HEK293 (cell line): ENCODE data around the gene PHACTR2.
"Not testable (repeated sequence)": the region's sequence is repeated elsewhere in the genome, so short reads cannot be mapped to it uniquely, and the experiment has no call there.

Experiments used
- CTCF ChIA-PET: fragments of 350-600 bp; formaldehyde crosslinking; extraction: SDS; loops from one replicate; lab custom pipeline; 2021; ENCODE audit warnings: antibody characterized with exemption; lab: Yijun Ruan, JAX
- POLR2A ChIA-PET: fragments of 300-600 bp; formaldehyde crosslinking; extraction: SDS; loops from one replicate; lab custom pipeline; 2020; ENCODE audit warnings: antibody characterized with exemption, inconsistent platforms; lab: Yijun Ruan, JAX
- H3K27ac ChIP-seq: fragments of 200-500 bp; sonication (Bioruptor generic); 2 replicates; pipeline ENCODE4 v1.5.1; 2014; ENCODE audit warnings: low read depth, low read length, control low read depth, inconsistent platforms; ENCODE audit errors: extremely low read depth
- H3K36me3 ChIP-seq, 2 experiments: fragments of 200-500 bp in 1 of 2; sonication (Bioruptor generic) in 1 of 2; 1 replicate in 1 of 2; 2 replicates in 1 of 2; pipeline ENCODE4 v1.5.1; 2014 to 2017; ENCODE audit warnings: inconsistent platforms in 2 of 2, low read length in 2 of 2; ENCODE audit not compliant: control insufficient read depth in 2 of 2, insufficient read depth in 1 of 2
- H3K4me1 ChIP-seq: fragments of 200-500 bp; sonication (Bioruptor generic); 2 replicates; pipeline ENCODE4 v1.5.1; 2014; ENCODE audit warnings: mild to moderate bottlenecking, low read length, inconsistent platforms; ENCODE audit not compliant: control insufficient read depth, insufficient read depth
- H3K4me3 ChIP-seq: 2 replicates; pipeline ENCODE4 v1.5.1; 2011; ENCODE audit warnings: low read depth, mild to moderate bottlenecking, control low read depth, low read length, moderate library complexity
- H3K9me3 ChIP-seq: fragments of 200-500 bp; sonication (Bioruptor generic); 2 replicates; pipeline ENCODE4 v1.5.1; 2014; ENCODE audit warnings: low read depth, low read length, inconsistent platforms; ENCODE audit not compliant: control insufficient read depth, insufficient read depth
- SCRT2 ChIP-seq: fragments of 450-650 bp; formaldehyde crosslinking; IDR thresholded peaks from 2 replicates; pipeline ENCODE4 v1.5.1; 2016; ENCODE audit warnings: missing biosample characterization, missing genetic modification characterization
- ZFP3 ChIP-seq: fragments of 450-650 bp; formaldehyde crosslinking; IDR thresholded peaks from 2 replicates; pipeline ENCODE4 v1.5.1; 2016; ENCODE audit warnings: low read depth, missing biosample characterization, missing genetic modification characterization
- ZNF10 ChIP-seq: fragments of 450-650 bp; formaldehyde crosslinking; IDR thresholded peaks from 2 replicates; pipeline ENCODE4 v1.5.1; 2017; ENCODE audit warnings: missing biosample characterization, missing genetic modification characterization
- ZNF157 ChIP-seq: fragments of 450-650 bp; formaldehyde crosslinking; IDR thresholded peaks from 2 replicates; pipeline ENCODE4 v1.5.1; 2016; ENCODE audit warnings: missing biosample characterization, missing genetic modification characterization
- TF ChIP-seq, protein P1 (sequence below): fragments of 450-650 bp; IDR thresholded peaks from 2 replicates; pipeline ENCODE4 v1.5.1; 2018; ENCODE audit warnings: missing biosample characterization, mild to moderate bottlenecking, missing genetic modification characterization
- TF ChIP-seq, protein P2 (sequence below): fragments of 450-650 bp; formaldehyde crosslinking; IDR thresholded peaks from 2 replicates; pipeline ENCODE4 v1.5.1; 2016; ENCODE audit warnings: missing biosample characterization, missing genetic modification characterization
- TF ChIP-seq, protein P3 (sequence below): fragments of 450-650 bp; formaldehyde crosslinking; IDR thresholded peaks from 2 replicates; pipeline ENCODE4 v1.5.1; 2016; ENCODE audit warnings: missing biosample characterization, missing genetic modification characterization, low read depth

PHACTR2 gene

DNA sequence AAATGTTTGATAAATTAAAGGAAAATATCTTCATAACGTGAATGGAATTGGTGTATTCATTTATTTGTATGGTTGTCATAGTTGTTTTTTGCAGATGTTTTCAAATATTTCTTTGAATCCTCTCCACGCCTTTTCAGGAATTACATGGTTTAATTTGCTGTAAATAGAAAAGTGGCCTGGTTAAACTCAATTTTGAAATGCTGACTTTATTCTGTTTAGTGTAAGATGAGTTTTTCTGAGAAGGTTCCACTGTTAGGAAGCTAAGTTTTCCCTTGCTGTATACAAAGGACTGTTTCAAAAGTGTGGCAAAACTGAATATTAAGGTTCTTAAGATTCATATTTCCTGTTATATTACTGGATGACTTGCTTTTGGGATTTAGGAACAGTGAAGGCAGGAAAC lies 186.0 kb downstream of the PHACTR2 start:
- CTCF ChIA-PET = interaction anchor here (0.5 kb wide), 1 partner anchor 125 kb away, joined by 5 read pairs; no protein-coding TSS in a partner anchor
- POLR2A ChIA-PET = no interaction called here
- TF ChIP-seq, protein P1, sequence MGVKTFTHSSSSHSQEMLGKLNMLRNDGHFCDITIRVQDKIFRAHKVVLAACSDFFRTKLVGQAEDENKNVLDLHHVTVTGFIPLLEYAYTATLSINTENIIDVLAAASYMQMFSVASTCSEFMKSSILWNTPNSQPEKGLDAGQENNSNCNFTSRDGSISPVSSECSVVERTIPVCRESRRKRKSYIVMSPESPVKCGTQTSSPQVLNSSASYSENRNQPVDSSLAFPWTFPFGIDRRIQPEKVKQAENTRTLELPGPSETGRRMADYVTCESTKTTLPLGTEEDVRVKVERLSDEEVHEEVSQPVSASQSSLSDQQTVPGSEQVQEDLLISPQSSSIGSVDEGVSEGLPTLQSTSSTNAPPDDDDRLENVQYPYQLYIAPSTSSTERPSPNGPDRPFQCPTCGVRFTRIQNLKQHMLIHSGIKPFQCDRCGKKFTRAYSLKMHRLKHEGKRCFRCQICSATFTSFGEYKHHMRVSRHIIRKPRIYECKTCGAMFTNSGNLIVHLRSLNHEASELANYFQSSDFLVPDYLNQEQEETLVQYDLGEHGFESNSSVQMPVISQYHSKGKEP = no peak
- TF ChIP-seq, protein P2, sequence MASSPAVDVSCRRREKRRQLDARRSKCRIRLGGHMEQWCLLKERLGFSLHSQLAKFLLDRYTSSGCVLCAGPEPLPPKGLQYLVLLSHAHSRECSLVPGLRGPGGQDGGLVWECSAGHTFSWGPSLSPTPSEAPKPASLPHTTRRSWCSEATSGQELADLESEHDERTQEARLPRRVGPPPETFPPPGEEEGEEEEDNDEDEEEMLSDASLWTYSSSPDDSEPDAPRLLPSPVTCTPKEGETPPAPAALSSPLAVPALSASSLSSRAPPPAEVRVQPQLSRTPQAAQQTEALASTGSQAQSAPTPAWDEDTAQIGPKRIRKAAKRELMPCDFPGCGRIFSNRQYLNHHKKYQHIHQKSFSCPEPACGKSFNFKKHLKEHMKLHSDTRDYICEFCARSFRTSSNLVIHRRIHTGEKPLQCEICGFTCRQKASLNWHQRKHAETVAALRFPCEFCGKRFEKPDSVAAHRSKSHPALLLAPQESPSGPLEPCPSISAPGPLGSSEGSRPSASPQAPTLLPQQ = no peak
- Histone ChIP-seq H3K4me3 (no peak overlapping the region), H3K9me3 (no peaks in the 10 kb centered on the region), H3K36me3 (peaks cover 52 to 81% of the 10 kb centered on the region in 2 experiments), H3K27ac (no peak overlapping the region), H3K4me1 (no peaks in the 10 kb centered on the region)

DNA sequence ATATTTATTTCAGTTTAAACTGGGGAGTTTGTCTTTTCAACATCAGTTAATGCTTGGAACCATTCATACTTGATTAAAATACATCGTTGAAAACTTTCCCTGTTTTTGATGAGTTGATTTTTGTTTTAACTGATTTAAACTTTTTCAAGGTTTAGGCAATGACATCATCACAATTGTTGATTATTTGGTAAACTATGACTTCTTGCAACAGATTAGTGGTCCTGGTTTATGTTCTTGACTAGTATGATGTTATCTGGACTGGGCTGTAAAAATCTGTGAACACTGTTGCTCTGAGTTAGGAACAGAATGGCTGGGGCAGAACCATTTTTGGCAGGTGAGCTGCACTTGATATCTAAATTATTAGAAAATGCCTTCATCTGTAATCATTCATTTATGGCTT lies 186.5 kb downstream of the PHACTR2 start, which contains the start of gene ZC2HC1B:
TSS of gene ZC2HC1B (plus strand) at position 241 of the 400 bp plus-strand sequence. CDS start at position 307, 66 bp downstream.
- CTCF ChIA-PET = no interaction called here
- Histone ChIP-seq H3K4me3 (no peak within 1 kb of the TSS), H3K36me3 (peaks cover 48 to 76% of the 10 kb centered on the region in 2 experiments), H3K4me1 (no peaks in the 10 kb centered on the region), H3K27ac (no peak within 1 kb of the TSS), H3K9me3 (no peaks in the 10 kb centered on the region)
- 0 out of 2 replicates have a peak, but pooled peaks have one; percentile 54 for TF ChIP-seq SCRT2 (tag by site-specific recombination)
- TF ChIP-seq ZNF10 (tag by site-specific recombination) = no peak
- TF ChIP-seq, protein P3, sequence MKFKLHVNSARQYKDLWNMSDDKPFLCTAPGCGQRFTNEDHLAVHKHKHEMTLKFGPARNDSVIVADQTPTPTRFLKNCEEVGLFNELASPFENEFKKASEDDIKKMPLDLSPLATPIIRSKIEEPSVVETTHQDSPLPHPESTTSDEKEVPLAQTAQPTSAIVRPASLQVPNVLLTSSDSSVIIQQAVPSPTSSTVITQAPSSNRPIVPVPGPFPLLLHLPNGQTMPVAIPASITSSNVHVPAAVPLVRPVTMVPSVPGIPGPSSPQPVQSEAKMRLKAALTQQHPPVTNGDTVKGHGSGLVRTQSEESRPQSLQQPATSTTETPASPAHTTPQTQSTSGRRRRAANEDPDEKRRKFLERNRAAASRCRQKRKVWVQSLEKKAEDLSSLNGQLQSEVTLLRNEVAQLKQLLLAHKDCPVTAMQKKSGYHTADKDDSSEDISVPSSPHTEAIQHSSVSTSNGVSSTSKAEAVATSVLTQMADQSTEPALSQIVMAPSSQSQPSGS = peak; percentile 88
- POLR2A ChIA-PET = no interaction called here

DNA sequence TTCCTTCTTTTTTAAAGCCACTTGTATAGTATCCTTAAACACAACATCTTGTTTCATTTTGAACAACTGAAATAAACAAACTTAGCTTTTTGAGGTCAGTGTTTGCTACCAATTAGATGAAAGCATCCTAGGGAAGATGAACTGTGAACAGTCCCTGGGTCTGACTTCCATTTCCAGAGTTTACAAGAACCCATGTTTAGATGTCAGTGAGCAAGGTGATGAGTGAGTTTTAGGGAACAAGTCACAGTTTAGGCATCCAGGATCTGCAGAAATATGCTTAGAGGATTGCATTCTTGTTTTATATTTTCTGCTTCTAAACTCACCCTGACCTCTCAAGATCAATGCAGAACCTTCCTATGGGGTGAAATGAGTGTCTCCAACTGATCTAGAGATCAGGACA lies 189.5 kb downstream of the PHACTR2 start:
- Histone ChIP-seq H3K9me3 (no peaks in the 10 kb centered on the region), H3K4me3 (no peak overlapping the region), H3K27ac (no peak overlapping the region), H3K4me1 (no peaks in the 10 kb centered on the region), H3K36me3 (peaks cover 19 to 46% of the 10 kb centered on the region in 2 experiments)
- TF ChIP-seq ZFP3 (tag by site-specific recombination) = no peak
- CTCF ChIA-PET = interaction anchor here (1.7 kb wide), 1 partner anchor 292 kb away, joined by 6 read pairs; no protein-coding TSS in a partner anchor
- POLR2A ChIA-PET = no interaction called here

DNA sequence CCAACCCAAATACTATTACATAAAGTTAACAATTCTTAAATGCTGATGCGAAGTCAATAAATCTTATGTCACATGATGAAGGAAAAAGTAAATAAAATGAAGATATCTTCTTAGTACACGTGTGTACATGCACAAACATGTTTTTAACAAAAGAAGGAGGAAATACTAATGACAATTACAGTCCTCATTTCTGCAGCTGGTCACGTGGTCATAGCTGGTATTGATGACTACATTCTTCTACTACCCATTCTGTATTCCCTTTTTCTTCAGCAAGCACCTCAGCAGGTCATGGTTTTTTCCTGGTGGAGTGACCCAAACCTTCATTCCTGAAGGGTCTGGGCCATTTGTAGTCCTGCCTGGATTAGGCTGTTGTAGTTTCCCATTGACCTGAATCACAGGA lies 191.0 kb downstream of the PHACTR2 start:
- H3K4me1 ChIP-seq, H3K9me3 ChIP-seq, H3K27ac ChIP-seq, CTCF ChIA-PET, H3K4me3 ChIP-seq, POLR2A ChIA-PET: not testable (repeated sequence)
- H3K36me3 ChIP-seq = peaks cover 5 to 30% of the 10 kb centered on the region in 2 experiments; a peak in 2 of 3 replicates

DNA sequence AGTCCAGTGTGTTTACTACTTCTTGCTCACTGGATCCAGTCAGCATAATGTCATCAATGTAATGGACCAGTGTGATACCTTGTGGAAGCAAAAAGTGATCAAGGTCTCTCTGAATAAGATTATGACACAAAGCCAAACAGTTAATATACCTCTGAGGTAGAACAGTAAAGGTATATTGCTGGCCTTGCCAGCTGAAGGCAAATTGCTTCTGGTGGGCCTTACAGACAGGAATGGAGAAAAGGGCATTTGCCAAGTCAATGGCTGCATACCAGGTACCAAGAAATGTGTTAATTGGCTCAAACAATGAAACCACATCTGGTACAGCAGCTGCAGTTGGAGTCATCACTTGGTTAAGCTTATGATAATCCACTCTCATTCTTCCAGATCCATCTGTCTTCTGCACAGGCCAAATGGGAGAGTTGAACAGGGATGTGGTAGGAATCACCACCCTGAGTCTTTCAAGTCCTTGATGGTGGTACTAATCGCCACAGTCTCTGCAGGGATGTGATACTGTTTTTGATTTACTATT lies 193.5 kb downstream of the PHACTR2 start:
- H3K9me3 ChIP-seq, H3K4me1 ChIP-seq, POLR2A ChIA-PET, H3K4me3 ChIP-seq, H3K36me3 ChIP-seq, H3K27ac ChIP-seq: not testable (repeated sequence)
- peak; percentile 94 for TF ChIP-seq ZNF157 (tag by site-specific recombination)
- CTCF ChIA-PET = interaction anchor here (0.7 kb wide), 1 partner anchor 181 kb away, joined by 3 read pairs; no protein-coding TSS in a partner anchor
